ENCODE measurements around the gene PSMB8.
"Not testable (repeated sequence)": the region's sequence is repeated elsewhere in the genome, so short reads cannot be mapped to it uniquely, and the experiment has no call there.

The PSMB8 gene

DNA sequence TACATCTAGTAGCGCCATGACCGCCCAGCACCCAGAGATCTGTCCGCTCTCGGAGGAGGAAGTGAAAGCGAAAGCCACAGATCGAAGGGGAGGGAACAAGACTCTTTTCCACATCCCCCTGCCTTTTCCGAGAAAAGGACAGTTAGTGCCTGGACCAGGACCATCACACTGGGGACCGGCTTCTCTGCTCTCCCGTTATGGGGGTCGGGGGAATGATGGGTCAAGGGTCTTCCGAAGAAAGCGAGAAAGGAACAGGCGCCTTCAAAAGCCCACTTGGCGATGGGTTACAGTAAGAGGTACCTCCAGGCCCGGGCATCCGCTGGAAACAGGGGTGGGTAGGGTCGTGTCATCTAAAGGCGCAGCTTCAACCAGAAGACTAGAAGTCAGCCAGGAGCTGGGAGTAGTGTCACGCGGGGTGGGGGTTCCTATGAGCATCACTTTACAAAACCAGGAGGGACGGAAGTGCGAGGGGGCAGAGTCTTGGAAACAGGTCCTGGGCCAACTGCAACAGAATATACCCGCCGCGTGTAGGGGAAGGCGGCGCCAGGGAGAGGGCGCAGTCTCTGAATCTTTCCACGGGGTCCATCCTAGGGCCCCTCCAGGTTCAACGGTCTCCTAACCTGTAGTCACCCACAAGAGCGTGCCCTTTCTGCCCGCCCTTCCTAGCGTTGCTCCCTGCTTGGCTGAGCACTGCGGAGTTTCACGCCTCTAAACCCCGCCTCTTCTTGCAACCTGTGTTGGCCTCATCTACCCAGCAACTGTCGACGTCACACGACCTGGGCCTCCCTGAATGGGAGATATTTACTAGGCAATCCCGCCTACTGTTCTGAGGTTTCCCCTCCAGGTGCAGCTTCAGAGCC is at the start of gene PSMB8:
TSS of gene PSMB8 (minus strand) at position 69 of the 860 bp plus-strand sequence. CDS start at position 18, 51 bp downstream.
- DNase-seq: peak; percentile 27 to 44

DNA sequence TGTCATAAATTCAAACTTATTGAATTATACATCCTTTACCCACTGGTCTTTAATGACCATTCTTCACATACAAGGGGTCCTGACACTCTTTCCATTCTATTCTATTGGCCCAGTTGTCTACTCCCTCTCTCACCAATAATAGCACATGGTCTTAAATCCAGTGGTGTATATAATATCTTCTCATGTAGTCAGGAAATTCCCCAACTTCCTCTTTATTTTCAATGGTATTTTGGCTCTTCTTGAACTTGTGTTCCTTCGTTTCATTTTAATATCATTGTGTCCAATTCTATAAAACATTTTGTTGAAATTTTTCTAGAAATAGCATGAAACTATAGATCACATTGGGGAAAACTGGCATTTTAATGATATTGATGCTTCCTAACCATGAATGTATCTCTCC is 47.0 kb upstream of the PSMB8 start:
- no peak for DNase-seq

DNA sequence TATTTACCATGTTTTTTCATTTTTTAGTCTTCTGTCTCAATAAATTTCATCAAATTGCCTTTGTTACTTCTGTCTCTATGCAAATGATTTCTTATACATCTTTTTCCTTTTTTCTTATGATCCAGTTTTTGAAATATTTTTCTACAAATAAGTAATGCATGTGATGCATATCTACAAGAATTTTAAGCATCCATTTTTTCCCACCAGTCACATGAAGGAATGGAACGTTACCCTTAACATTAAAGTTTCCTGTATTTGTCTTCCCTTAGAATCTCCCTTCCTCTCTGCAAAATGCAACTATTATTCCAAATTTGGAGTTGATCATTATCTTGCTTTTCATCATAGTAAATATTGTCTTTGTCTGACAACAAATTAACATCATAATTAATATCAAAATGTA is 45.7 kb upstream of the PSMB8 start:
- no peak for DNase-seq

DNA sequence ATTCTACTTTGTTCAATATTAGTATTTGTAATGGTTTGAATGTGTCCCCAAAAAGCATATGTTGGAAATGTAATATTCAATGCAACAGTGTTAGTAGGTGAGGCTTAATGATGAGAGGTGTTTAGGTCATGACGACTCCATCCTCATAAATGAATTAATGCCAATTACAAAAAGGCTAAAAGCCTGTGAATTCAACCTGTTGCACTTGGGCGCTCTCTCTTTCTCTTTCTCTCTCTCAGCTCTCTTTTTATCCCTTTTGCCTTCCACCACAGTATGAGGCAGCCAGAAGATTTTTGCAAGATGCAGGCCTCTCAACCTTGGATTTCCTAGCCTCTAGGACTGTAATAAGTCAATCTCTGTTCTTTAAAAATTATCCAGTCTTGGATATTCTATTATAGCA is 44.7 kb upstream of the PSMB8 start:
- DNase-seq: no peak

DNA sequence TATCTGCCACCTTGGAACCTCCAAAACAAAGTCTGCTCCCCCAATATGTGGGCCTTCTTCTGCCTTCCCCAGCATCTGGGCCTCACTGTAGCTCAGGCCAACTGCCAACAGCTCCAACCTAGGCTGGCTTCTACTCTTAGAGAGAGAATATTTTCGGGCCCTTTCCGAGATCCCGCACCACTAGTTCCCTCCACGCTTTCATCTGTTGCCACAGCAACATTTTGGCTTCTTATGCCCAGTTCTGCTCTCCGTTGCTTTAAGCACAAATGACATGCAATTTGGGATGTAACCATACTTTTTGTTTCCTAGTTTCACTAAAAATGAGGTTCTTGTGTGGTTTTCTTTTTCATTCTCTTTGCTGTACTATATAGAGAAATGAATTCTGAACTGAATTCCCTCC is 43.8 kb upstream of the PSMB8 start:
- DNase-seq: peak in 1 of 2 experiments; percentile 34

DNA sequence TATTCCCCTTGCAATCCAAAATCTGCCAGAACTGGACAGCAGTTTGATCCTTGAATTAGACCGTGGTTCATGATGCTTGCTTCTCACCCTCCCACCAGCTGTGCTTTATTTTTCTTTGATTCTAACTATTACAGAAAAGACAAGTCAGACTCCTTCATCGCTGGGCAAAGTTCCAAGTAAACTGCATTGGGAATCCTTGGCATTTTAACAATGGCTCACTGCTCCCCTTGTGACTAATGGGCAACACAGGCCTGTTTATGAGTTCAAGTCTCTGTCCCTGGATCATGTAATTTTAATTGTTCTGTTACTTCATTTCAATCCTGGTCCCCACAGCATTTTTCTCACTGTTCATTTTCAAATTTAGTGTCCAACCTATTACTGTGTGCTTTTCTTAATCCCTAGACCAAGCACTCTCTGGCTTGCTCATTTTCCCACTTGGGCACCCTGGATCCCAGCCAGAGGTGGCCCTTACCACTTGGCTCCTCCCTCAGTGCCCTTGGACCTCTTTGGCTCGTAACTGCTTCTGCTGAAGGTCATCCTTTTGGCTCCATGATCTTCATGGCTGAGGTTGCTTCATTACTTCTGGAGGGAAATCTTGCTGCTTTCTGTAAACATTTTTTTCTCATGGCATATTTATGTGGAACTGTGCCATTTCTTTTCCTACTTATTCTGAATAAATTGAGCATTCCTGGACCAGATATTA is 43.0 kb upstream of the PSMB8 start:
- DNase-seq: peak; percentile 47 to 82

DNA sequence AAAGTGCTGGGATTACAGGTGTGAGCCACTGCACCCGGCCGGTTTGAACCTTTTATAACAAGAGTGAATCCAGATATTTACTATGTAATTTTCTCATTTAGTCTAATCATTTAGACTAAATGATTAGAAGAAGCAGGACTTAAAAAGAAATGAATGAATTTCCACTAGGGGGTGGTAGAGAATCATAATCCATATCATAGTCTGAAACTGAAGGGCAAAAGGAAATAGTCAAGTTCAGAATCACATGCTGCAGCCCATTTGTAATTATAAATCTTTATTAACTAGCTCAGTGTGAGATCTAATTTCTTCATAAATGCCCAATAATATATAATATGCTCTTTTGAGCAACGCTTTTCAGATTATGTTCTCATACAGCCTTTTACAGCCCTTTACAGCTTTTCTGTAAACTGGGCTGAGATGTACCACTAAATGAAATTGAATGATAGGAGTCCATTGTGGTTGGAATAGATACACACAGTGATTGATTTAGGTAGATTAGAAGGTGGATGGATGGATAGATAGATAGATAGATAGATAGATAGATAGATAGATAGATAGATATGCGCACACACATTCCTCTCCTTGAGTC is 41.9 kb upstream of the PSMB8 start:
- DNase-seq: peak; percentile 78 to 79

DNA sequence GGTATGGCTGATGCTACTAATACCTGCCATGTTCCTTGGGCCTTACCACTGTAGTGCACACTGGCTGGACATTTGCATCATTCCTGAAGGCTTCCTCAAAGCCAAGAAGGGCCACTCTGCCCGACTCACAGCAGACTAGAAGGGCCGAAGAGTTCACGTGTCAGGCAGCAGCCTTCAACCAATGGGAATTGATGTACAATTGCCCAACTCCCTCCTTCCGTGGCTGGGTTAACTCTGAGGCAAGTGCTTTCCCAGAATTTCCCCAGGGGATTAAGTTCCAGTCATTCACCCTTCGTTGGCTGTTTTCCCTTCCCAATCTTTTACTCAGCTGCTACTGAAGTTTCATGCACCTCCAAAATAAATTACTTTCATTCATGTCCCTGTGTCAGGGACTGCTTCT is 39.9 kb upstream of the PSMB8 start:
- no peak for DNase-seq

DNA sequence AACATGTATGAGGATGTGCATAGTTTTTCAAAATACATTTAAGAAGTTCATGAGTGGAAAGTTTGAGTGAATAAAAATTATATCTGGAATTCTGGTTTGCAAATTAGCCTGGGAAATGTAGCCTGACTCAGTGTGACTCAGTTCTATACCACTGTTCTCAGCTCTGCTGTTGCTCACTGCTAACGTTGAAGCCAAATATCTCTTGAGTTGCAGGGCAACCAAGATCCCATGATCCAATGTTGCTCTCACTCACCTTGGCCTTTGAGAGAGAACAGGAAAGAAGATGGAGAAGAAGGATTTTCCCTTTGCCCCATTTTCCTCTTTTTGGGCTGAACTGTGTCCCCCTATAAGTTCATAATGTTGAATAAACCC is 39.0 kb upstream of the PSMB8 start:
- DNase-seq: no peak

DNA sequence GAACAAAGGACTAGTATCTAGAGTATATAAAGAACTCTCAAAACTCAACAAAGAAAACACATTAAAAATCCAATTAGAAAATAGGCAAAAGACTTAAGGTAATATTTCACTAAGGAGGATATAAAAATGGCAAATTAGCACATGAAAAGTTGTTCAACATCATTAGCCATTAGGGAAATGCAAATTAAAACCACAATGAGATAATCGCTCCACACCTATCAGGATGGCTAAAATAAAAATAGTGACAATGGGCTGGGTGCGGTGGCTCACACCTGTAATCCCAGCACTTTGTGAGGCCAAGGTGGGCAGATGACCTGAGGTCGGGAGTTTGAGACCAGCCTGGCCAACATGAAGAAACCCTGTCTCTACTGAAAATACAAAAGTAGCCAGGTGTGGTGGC is 37.1 kb upstream of the PSMB8 start:
- not testable (repeated sequence) for DNase-seq

DNA sequence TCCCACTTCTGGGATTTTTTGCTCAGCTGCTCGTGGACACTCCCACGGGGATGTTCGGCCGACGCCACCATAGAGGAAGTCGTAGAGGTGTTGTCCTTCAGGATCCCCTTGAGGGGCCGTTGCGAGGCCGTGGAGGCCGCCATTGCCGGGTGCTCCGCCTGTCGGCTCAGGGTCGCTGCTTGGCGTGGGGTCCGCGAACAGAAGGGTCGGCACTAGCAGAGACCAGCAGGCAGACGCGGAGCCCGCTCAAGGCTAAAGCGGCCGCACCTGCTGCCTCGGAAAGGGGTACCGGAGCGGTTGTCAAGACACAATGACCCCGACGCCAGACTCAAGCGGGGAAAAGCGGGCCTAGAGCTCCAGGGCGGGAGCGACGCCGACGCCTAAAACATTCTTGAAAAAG is 35.8 kb upstream of the PSMB8 start:
- DNase-seq: no peak

DNA sequence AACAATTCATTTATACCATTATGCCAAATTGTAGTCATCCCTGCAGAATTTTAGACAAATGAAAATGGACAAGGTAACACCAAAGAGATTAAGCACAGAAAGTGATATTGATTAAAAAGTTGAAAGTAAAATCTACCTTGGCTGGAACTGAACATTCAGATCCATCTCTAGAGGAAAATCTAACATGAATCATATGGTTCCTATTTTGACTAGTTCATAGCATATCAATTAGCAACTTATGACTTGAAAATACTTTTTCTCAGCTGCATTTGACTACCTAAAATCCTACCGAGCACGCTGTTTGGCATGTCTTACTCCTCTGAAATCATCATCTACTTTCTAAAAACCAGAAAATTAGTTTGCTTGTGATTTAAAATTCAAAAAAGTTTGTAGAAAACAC is 32.8 kb upstream of the PSMB8 start:
- DNase-seq: no peak

DNA sequence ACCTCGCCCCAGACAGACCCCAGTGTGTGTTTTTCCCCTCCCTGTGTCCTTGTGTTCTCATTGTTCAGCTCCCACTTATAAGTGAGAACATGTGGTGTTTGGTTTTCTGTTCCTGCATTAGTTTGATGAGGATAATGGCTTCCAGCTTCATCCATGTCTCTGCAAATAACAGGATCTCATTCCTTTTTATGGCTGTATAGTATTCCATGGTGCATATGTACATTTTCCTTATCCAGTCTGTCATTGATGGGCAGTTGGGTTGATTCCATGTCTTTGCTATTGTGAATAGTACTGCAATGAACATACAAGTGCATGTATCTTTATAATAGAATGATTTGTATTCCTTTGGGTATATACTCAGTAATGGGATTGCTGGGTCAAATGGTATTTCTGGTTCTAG is 30.1 kb upstream of the PSMB8 start:
- not testable (repeated sequence) for DNase-seq

DNA sequence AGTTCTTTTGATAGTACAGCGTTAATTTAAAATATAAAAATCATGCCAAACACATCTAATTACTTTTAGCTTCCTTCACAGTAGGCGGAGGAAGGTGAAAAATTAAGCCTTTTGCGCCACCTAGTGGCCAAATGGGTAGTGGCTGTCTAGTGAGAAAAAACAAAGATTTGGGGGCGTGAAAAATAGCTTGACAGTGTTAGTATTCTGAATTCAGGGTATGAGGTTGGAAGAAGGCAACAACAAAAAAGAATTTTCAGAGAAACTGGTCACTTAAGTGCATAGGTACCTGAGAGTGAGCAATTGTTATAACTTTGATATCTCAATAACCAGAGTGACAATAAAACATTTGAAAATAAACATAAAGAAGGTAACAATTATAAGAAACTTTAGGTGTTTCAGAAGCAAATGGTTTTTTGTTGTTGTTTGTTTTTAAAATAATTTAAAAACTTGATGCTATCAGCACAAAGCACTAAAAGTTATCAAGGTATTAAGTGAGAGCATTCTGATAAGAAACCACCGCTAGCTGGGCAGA is 24.5 kb upstream of the PSMB8 start:
- DNase-seq: peak; percentile 59 to 71

DNA sequence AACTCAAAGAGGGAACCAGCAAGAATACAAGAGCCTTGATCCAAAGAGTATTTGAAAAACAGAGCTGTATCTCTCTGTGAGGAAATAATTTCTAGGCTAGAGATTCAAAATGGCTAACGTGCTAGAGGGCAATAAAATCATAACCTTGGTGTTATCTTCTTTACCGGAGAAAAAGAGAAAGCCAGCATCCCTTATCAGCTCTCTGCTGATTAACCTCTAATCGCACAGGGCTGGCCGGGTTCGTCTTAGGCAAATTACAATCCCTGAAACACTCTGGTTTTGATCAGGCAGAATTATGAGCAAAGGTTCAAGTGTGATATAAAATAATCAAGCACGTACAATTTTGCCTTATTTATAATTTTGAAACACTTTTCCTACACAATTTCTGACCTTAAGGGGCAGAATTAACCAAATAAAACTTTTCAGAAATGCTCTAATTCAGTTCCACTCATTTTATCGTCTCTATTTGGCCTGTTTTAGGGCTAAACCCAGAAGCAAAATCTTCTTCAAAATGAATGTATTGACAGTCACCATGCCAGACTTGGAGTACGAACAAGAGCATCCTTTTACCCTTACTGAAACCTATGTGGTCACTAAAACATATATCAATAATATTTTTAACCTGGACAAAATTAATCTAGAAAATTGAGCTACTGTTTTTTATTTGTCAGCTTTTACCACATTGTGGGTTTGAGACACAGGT is 23.9 kb upstream of the PSMB8 start:
- no peak for DNase-seq

DNA sequence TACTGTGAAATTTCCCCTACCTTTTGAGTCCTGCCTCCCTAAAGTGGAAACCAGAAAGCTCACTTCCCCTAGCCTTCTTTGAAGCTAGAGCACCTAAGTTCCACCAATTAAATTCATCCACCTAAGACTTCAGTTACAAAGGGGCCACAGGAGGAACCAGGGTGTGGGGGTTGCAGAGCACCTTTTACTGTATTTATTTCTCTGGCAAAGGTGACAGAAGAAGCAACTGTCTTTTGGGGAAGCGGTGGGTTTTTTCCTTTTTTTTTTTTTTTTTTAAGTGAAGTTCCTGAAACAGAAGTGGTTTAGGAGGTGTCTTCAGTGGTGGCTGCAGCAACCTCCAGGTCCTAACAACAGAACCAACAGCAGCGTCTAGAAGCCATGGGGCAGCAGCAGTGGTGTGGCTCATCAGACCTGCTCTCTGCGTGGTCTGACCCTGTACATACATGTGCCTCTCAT is 23.2 kb upstream of the PSMB8 start:
- no peak for DNase-seq

DNA sequence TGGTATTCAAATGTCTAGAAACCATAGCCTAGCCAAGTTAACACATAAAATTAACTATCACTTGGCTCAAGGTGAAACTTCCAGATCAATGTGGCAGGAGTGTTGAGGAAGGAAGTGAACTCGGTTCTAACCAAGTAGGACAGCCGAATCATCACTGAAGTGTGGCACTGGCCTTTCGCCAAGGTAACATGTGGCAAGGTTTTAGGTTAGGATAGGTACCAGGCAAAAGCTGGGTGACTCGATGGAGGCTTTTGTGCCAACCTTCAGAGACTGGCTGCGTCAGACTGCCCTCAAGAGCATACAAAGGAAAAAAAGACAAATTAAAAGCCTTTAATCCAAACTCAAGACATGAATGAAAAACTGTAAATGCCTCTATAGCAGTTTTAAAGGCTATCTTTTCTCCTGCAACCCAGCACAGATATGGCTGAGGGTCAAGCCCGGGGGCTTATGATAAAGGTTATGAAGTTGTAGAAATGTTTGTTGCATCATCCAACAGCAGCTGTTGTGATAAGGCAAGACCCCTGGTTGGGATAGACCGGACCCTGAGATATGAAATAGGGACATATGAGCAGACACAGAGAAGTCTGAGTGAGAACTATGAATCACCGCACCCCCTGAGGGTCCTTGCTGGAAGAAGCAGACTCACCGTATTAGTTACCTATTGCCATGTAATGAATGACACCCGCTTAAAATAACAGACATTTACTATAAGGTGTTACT is 22.0 kb upstream of the PSMB8 start:
- no peak for DNase-seq

DNA sequence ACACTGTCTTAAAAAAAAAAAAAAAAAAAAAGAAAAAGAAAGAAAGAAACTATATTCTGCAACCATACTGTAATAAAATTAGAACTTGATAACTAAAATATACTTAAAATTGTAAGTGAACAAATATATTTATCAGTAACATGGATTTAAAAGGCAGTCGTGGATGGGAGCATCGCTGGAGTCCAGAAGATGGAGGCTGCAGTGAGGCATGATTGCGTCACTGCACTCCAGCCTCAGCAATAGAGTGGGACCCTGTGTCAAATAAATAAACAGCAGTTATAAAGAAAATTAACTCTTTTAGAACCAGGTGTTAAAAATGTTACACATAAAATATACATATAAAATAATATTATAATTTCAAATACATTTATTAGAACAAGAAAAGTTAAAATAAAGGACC is 18.9 kb upstream of the PSMB8 start:
- no peak for DNase-seq

DNA sequence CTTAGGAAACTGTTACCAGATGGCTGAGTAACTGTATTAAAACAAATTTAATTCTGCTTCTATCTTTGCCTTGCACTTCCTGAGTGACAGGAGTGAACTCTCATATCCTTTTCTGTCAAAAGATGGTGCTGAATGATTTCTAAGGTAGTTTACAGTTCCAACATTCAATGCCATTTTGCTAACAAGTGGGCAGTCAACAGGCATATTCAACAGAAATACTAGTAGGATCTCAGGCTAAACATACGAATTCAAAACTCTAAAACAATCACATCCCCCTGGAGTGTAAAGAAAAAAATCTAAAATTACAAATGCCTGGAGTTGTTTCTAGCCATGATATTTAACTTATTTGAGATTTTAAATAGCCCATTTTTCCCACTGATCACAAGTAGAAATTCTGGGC is 16.8 kb upstream of the PSMB8 start:
- no peak for DNase-seq

DNA sequence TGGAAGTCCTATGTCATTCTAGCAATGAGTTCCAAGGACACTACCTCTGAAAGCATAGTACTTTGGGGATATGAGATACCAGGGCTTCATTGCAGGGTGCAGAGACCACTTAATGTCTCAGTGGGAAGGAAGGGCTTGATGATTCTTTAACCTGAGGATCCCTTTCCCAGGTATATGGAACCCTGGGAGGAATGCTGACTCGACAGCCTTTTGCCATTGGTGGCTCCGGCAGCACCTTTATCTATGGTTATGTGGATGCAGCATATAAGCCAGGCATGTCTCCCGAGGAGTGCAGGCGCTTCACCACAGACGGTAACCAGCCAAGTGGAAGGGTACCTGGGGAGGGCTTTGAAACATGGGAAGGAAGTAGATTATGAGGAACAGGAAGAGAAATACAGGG is 14.3 kb upstream of the PSMB8 start:
- DNase-seq: no peak

DNA sequence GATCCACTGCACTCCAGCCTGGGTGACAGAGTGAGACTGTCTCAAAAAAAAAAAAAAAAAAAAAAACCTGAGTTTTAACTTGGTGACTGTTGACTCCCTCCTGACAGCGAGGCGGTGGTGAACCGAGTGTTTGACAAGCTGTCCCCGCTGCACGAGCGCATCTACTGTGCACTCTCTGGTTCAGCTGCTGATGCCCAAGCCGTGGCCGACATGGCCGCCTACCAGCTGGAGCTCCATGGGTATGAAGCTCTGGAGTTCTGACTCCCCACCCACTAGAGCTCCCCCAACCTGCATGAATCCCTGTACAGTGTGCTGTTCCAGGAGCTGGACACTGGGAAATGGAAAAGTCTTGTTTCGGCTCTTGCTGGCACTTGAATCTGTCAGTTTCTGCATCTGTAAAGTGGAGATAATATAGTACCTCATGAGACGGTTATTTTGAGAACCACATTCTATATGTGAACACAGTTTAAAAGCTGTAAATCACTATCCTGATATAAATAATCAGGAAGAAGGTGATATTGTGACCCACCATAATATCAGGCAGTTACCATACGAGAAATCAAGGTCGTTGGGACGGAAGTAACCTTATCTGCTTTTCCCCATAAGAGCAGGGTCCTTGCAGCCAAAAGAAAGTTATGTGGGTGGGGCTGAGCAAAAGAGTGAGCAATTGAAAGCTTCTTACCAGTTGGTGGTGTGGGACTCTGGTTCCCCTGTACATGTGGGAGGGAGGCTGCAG is 13.5 kb upstream of the PSMB8 start:
- DNase-seq: no peak

Data from NCI-H446 (cell line).